ENCODE results near the gene VWA7. TPM values are rescaled to one million over a fixed set of nuclear protein-coding genes. Genes with fewer than 3 reads are reported as not detected.
"Not testable (repeated sequence)": the region's sequence is repeated elsewhere in the genome, so short reads cannot be mapped to it uniquely, and the experiment has no call there.

VWA7 gene
- total RNA-seq, 2 donors from 2014 or later, result 6.1 to 10.1 TPM

DNA sequence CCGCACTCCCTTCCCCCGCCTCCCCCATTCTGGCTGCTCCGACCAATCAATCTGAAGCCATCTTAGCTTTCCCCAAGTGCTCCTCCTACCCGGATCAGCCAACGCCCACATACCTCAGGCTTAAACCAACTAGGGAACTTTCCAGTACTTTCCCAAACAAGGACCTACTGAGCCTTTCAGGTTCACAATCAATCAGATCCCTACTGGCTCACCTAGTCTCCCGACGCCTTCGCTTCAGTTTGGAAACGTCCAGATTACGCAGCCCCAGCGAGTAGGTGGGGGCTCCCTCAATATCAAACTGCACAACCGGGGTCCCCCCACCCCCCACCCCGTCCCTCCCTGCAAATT is 37.5 kb upstream of the VWA7 start:
- Histone ChIP-seq H3K27me3 (no peaks in the 10 kb centered on the region), H3K4me1 (peaks cover 6% of the 10 kb centered on the region), H3K36me3 (no peaks in the 10 kb centered on the region), H3K9ac (ENCODE audit: low read depth in 2 of 2, low read length in 2 of 2) (peak overlapping the region; percentile 31 to 83), H3K9me3 (no peaks in the 10 kb centered on the region), H3K4me3 (peak overlapping the region; percentile 47), H3K27ac (peak overlapping the region; percentile 100)
- TF ChIP-seq, protein P1, sequence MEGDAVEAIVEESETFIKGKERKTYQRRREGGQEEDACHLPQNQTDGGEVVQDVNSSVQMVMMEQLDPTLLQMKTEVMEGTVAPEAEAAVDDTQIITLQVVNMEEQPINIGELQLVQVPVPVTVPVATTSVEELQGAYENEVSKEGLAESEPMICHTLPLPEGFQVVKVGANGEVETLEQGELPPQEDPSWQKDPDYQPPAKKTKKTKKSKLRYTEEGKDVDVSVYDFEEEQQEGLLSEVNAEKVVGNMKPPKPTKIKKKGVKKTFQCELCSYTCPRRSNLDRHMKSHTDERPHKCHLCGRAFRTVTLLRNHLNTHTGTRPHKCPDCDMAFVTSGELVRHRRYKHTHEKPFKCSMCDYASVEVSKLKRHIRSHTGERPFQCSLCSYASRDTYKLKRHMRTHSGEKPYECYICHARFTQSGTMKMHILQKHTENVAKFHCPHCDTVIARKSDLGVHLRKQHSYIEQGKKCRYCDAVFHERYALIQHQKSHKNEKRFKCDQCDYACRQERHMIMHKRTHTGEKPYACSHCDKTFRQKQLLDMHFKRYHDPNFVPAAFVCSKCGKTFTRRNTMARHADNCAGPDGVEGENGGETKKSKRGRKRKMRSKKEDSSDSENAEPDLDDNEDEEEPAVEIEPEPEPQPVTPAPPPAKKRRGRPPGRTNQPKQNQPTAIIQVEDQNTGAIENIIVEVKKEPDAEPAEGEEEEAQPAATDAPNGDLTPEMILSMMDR (IDR thresholded peaks at IDR 0.05), result no peak
- peak; percentile 98 for DNase-seq
- intact Hi-C loops (cut with DNase I), result no loop called here

DNA sequence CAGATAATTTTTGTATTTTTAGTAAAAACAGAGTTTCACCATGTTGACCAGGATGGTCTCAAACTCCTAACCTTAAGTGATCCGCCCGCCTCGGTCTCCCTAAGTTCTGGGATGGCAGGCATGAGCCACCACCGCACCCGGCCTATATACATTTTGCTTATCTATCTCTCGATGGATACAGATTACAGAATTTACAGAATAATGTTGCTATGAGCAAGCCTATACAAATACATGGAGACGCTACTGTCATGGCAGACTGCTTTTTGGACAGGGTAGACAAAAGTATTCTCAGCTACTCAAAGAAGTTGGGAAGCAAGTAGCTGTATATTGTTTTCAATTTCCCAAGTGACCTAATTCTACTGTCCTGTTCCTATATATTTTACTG is 36.3 kb upstream of the VWA7 start:
- no peak for DNase-seq
- TF ChIP-seq, protein P1 (IDR thresholded peaks at IDR 0.05), result no peak
- H3K27me3 ChIP-seq, result no peaks in the 10 kb centered on the region
- peak overlapping the region; percentile 100 for H3K27ac ChIP-seq
- H3K4me1 ChIP-seq, result no peaks in the 10 kb centered on the region
- no peak overlapping the region for H3K4me3 ChIP-seq
- H3K36me3 ChIP-seq, result no peaks in the 10 kb centered on the region
- intact Hi-C loops (cut with DNase I), result no loop called here
- peak overlapping the region; percentile 31 to 75 for H3K9ac ChIP-seq (ENCODE audit: low read depth in 2 of 2, low read length in 2 of 2)
- H3K9me3 ChIP-seq, result no peaks in the 10 kb centered on the region

DNA sequence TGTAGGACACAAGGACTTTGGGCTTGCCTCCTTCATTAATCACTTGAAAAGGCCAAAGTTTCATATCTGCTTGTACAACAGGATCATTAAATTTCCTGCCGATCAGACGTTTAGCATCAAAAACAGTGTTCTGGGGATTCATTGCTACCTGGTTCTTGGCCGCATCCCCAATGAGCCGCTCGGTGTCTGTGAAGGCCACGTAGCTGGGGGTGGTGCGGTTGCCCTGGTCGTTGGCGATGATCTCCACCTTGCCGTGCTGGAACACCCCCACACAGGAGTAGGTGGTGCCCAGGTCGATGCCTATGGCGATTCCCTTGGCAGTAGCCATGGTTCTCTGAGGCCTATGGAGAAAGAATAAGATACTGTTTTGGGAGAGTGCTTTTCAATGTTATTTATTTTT is 34.5 kb upstream of the VWA7 start:
- no peaks in the 10 kb centered on the region for H3K4me1 ChIP-seq
- TF ChIP-seq, protein P1 (IDR thresholded peaks at IDR 0.05), result no peak
- no peaks in the 10 kb centered on the region for H3K36me3 ChIP-seq
- no peak overlapping the region for H3K9ac ChIP-seq (ENCODE audit: low read depth in 2 of 2, low read length in 2 of 2)
- DNase-seq, result no peak
- H3K27ac ChIP-seq, result no peak overlapping the region
- intact Hi-C loops (cut with DNase I), result no loop called here
- no peaks in the 10 kb centered on the region for H3K9me3 ChIP-seq
- H3K4me3 ChIP-seq, result no peak overlapping the region
- no peaks in the 10 kb centered on the region for H3K27me3 ChIP-seq

DNA sequence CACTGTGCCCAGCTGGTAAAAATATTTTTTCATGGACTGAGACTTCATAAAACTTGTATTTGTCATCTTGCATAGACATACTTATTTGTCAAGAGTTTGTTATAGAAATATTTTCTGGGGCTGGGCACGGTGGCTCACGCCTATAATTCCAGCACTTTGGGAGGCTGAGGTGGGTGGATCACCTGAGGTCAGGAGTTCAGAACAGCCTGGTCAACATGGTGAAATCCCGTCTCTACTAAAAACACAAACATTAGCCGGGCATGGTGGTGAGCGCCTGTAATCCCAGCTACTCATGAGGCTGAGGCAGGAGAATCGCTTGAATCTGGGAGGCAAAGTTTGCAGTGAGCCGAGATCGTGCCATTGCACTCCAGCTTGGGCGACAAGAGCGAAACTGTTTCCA is 31.5 kb upstream of the VWA7 start:
- H3K27me3 ChIP-seq; H3K9ac ChIP-seq (ENCODE audit: low read depth in 2 of 2, low read length in 2 of 2); H3K36me3 ChIP-seq; H3K4me1 ChIP-seq; H3K27ac ChIP-seq; intact Hi-C loops (cut with DNase I); H3K9me3 ChIP-seq; H3K4me3 ChIP-seq; DNase-seq: not testable (repeated sequence)

DNA sequence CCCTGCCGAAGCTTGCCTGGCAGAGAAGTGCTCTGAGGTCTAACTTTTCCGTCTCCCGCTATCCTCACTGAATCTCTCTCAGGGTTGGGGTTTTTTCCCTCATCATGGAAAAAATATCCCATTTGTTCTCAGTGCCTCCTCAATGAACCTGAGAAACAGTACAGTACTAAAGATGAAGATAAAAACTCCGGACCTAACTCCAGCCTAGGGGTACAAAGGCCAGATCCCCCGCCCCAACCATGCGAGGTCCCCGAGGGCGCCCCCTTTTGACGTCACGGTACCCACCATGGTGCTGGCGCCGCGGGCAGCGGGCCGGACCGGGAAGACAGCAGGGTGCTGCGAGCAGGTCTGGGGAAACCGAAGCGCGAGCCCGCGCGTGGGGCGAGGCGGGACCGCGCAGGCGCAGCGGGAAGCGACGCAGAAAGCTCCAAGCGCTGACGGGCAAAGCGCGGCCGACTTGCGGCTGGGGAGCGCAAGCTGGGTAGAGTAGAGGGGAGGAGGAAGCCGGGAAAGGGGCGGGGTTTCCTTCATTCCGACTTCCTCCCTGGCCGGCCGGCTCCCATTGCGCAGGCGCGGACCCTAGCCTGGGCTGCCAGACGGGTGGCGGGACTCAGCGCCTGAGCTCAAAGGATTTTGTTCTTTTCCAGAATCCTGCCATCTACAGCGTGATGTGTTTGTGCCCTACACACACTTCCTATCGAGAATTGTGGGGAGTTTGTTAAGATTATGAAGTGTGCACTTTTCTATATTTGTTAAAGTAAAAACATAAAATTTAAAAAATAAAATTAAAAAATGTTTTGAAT is 29.5 kb upstream of the VWA7 start, which contains the start of gene LSM2:
TSS of gene LSM2 (minus strand) at position 497 of the 803 bp plus-strand sequence. CDS start at position 288, 209 bp downstream.
- DNase-seq, result peak; percentile 96
- Histone ChIP-seq H3K9ac (ENCODE audit: low read depth in 2 of 2, low read length in 2 of 2) (peak within 1 kb of the TSS; percentile 79 to 97), H3K36me3 (no peaks in the 10 kb centered on the region), H3K4me3 (peak within 1 kb of the TSS; percentile 61), H3K27me3 (no peaks in the 10 kb centered on the region), H3K9me3 (no peaks in the 10 kb centered on the region), H3K4me1 (peaks cover 9% of the 10 kb centered on the region), H3K27ac (peak within 1 kb of the TSS; percentile 91)
- intact Hi-C loops (cut with DNase I), result no loop called here
- TF ChIP-seq, protein P1 (IDR thresholded peaks at IDR 0.05), result no peak

DNA sequence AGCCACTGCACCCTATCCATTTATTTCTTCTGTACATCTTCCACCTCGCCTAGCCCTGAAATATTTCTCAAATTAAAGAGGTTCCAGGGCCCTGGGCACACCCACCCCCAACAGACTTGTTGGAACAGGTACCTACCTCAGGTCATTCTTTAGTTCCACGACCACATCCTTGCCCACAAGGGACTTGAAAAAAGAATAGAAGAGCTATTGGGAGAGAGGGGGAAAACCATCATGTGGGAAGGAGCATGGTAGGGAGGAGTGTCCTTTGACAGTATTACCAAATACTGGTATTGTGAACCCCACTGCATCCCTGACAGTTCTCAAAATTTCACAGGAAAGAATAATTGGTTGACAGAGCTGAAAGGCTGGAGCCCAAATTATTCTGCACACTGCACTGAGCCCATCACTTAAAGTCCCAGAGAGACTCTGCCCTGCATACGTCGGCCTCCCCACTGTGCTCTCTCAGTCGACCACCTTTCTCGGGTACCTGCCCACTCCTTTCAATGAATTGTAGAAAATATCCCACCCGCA is 28.9 kb upstream of the VWA7 start:
- Histone ChIP-seq H3K4me1 (peaks cover 9% of the 10 kb centered on the region), H3K27ac (peak overlapping the region; percentile 91), H3K36me3 (no peaks in the 10 kb centered on the region), H3K27me3 (no peaks in the 10 kb centered on the region), H3K4me3 (peak overlapping the region; percentile 61), H3K9me3 (no peaks in the 10 kb centered on the region), H3K9ac (ENCODE audit: low read depth in 2 of 2, low read length in 2 of 2) (peak overlapping the region; percentile 79 to 97)
- DNase-seq, result no peak
- intact Hi-C loops (cut with DNase I), result no loop called here
- TF ChIP-seq, protein P1 (IDR thresholded peaks at IDR 0.05), result no peak

DNA sequence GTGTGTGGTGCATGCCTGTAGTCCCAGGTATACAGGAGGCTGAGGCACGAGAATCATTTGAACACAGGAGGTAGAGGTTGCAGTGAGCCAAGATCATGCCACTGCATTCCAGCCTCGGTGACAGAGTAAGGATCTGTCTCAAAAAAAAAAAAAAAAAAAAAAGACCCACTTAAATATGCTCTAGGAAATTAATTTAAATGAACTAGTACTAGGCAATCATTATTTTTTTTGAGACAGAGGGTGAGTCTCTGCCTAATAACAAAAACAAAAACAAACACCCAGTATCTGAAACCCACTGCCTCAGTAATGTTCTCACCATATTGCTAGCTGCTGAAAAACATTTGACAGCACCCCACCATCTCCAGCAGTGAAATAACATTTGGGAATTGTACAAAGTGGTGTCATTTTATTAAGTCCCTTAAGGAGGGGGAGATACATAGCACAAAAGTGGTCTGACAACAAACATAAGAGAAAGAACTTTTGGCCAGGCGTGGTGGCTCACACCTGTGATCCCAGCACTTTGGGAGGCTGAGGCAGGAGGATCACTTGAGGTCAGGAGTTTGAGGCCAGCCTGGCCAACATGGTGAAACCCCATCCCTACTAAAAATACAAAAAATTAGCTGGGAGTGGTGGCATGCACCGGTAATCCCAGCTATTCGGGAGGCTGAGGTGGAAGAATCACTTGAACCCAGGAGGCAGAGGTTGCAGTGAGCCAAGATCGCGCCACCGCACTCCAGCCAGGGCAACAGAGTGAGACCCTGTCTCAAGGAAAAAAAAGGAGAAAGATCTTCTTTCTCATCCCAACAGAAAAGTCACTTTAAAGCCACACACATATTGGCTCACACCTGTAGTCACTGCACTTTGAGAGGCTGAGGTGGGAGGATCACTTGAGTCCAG is 24.2 kb upstream of the VWA7 start:
- H3K4me1 ChIP-seq, result peaks cover 10% of the 10 kb centered on the region
- H3K27ac ChIP-seq; H3K9ac ChIP-seq (ENCODE audit: low read depth in 2 of 2, low read length in 2 of 2); H3K9me3 ChIP-seq; H3K27me3 ChIP-seq; H3K4me3 ChIP-seq; DNase-seq; intact Hi-C loops (cut with DNase I); H3K36me3 ChIP-seq: not testable (repeated sequence)

Data from colonic mucosa (tissue), 4 donors.